Cardiac muscle cell (in vitro differentiated cells and primary cell): ENCODE results near the gene EZR. TPM values are rescaled to one million over a fixed set of nuclear protein-coding genes. Genes with fewer than 3 reads are reported as not detected.
A peak's percentile ranks its signal among the peaks of the same experiment; 100 is the strongest.

Experiments
- DNase-seq, 2 donors: peaks; one replicate each; pipeline versions ENCODE4 v3.0.0 to v3.0.0-alpha.2; 2010 to 2017; ENCODE audit warnings: low read depth in 1 of 2, low spot score in 1 of 2
- H3K27ac ChIP-seq: fragments of 200-600 bp; sonication (generic); 2 replicates; pipeline ENCODE4 v1.5.1; 2016
- H3K27me3 ChIP-seq: fragments of 200-600 bp; sonication (generic); 2 replicates; pipeline ENCODE4 v1.6.0; 2016; ENCODE audit warnings: control low read depth
- H3K36me3 ChIP-seq: fragments of 200-600 bp; sonication (generic); 2 replicates; pipeline ENCODE4 v1.5.1; 2016; ENCODE audit warnings: control low read depth
- H3K4me1 ChIP-seq: fragments of 200-600 bp; sonication (generic); 2 replicates; pipeline ENCODE4 v1.8.1; 2017; ENCODE audit warnings: low read depth, mild to moderate bottlenecking, mixed run types
- H3K4me3 ChIP-seq: fragments of 200-600 bp; sonication (generic); 2 replicates; pipeline ENCODE4 v1.5.1; 2016; ENCODE audit warnings: mild to moderate bottlenecking
- H3K9me3 ChIP-seq: fragments of 200-600 bp; sonication (generic); 2 replicates; pipeline ENCODE4 v1.5.1; 2017; ENCODE audit warnings: low read depth, mild to moderate bottlenecking, control low read depth
- polyA plus RNA-seq: library from polyadenylated mRNA; unstranded; fragments of >200 nt; fragmentation: Nextera tagmentation; extraction: Ambion mirVana; gene quantifications from 2 replicates; pipeline ENCODE4 v1.2.1, GENCODE V29; 2016
- total RNA-seq: library from RNA; depleted of rRNA; stranded (reverse); fragments of >200 nt; gene quantifications from 2 replicates; pipeline ENCODE4 v1.2.3, GENCODE V29; 2016
- TF ChIP-seq, protein P1 (sequence below): IDR thresholded peaks from 2 replicates; pipeline ENCODE4 v1.5.1; 2012; ENCODE audit warnings: low read depth, mild to moderate bottlenecking, low read length

EZR gene
- total and polyA plus RNA-seq, 2 experiments from 2014 or later: 356 to 448 TPM

DNA sequence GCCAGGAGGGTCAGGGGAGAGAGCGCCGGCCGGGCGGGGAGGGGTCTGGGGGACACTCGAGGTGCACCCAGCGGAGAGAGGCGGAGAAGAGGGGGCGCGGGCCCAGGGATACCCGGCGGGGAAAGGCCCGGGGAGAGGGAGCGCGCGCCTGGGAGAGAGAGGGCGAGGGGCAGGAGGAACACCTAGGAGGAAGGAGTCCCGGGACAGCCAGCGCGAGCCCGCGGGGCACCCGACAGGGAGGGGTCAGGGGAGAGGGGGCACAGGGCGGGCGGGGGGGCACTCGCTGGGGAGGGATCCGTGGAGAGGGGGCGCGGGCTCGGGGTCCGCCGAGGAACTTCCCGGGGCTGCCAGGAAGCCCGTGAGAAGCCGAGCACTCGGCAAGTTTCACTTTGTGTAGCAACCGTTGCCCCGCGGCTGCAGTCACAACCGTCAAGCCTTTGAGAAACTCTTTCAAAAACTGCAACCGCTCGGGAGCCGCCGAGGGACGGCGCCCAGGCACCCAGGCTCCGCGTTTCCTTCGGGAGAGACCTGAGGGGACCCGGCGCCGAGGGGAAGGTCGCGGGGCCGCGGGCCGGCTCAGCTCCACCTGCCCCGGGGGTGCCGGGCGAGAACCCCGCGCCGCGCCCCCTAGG lies 471 bp downstream of the EZR start:
- H3K27ac ChIP-seq: peak overlapping the region; percentile 93
- H3K36me3 ChIP-seq: peaks cover 4% of the 10 kb centered on the region
- TF ChIP-seq, protein P1, sequence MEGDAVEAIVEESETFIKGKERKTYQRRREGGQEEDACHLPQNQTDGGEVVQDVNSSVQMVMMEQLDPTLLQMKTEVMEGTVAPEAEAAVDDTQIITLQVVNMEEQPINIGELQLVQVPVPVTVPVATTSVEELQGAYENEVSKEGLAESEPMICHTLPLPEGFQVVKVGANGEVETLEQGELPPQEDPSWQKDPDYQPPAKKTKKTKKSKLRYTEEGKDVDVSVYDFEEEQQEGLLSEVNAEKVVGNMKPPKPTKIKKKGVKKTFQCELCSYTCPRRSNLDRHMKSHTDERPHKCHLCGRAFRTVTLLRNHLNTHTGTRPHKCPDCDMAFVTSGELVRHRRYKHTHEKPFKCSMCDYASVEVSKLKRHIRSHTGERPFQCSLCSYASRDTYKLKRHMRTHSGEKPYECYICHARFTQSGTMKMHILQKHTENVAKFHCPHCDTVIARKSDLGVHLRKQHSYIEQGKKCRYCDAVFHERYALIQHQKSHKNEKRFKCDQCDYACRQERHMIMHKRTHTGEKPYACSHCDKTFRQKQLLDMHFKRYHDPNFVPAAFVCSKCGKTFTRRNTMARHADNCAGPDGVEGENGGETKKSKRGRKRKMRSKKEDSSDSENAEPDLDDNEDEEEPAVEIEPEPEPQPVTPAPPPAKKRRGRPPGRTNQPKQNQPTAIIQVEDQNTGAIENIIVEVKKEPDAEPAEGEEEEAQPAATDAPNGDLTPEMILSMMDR: no peak
- H3K4me1 ChIP-seq: peaks cover 28% of the 10 kb centered on the region
- no peaks in the 10 kb centered on the region for H3K27me3 ChIP-seq
- peak overlapping the region; percentile 100 for H3K4me3 ChIP-seq
- DNase-seq: peak; percentile 69 to 75
- H3K9me3 ChIP-seq: no peaks in the 10 kb centered on the region

DNA sequence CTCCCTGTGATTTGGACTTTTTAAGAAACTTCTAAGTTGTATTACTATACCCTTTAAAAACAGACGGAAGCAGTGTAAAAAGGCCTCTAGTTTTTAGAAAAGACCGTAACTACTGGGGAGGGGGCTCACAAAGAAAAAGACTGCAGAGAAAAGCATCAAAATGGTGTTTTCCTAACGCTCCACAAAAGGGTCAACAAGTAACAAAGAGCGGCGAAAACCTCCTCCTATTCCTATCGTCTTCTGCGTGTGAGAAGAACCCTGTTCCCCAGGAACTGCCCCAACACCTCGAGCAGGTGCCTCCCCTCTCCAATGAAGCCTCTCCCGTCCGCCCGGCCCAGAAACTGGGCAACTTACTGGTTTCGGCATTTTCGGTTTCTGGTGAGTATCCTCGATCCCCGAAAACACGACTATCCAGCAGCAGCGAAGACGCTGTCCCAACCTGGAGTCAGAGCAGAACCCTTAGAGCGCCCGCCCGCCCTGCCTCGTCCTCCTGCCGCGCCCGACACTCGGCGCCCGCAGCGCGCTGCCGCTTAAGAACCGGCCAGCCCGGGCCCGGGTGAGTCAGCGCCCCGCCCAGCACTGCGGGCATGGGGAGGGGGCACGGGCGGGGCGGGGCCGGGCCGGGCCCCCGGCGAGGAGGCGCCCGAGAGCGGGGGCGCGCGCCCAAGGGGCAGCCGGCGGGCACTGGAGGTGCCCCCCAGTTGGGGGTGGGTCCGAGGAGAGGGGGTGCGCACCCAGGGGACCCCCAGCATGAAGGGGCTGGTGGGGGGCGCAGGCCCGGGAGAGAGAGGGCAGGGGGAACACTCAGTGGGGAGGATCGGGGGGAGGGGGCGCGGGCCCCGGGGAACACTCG lies 1.2 kb downstream of the EZR start:
- no peaks in the 10 kb centered on the region for H3K9me3 ChIP-seq
- no peaks in the 10 kb centered on the region for H3K27me3 ChIP-seq
- DNase-seq: peak; percentile 75 to 92
- H3K4me3 ChIP-seq: peak overlapping the region; percentile 100
- H3K27ac ChIP-seq: peak overlapping the region; percentile 93
- peaks cover 5% of the 10 kb centered on the region for H3K36me3 ChIP-seq
- TF ChIP-seq, protein P1: no peak
- H3K4me1 ChIP-seq: peaks cover 32% of the 10 kb centered on the region

DNA sequence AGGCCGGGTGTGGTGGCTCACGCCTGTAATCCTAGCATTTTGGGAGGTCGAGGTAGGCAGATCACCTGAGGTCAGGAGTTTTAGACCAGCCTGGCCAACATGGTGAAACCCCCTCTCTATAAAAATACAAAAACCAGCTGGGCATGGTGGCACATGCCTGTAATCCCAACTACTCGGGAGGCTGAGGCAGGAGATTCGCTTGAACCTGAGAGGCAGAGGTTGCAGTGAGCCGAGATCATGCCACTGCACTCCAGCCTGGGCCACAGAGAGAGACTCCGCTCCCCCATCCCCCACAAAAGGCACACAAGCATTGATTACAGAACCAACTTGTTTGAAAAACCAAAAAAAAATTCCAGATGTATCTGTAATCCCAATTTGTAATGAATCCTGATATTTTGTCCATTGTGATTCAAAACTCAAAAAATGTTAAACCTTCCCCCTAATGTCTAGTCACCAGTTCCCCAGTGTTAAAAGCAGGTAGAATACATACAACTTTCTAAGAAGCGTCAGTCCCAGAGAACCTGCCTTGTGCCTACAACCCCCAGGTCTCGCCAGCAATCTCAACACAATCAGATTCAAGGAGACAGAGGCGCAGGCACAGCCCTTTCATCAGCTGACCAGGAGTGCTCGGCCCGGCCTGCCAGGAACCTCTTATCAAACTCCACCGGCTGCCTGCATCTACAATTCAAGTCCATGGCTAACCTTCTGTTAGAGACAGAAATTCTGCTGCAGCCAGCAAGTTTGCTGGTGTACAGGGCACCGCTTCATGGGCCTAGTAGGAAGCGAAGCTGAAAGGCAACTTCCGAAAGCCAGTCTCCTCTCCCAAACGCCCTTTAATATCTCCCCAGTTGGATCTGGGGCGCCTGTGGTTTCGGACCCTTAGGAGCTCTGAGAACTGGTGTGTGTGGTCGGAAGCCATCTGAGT lies 2.1 kb downstream of the EZR start:
- peak overlapping the region; percentile 93 for H3K27ac ChIP-seq
- no peaks in the 10 kb centered on the region for H3K27me3 ChIP-seq
- H3K4me3 ChIP-seq: peak overlapping the region; percentile 100
- TF ChIP-seq, protein P1: no peak
- peaks cover 5% of the 10 kb centered on the region for H3K36me3 ChIP-seq
- peak in 1 of 2 donors; percentile 78 for DNase-seq
- H3K9me3 ChIP-seq: no peaks in the 10 kb centered on the region
- peaks cover 41% of the 10 kb centered on the region for H3K4me1 ChIP-seq

DNA sequence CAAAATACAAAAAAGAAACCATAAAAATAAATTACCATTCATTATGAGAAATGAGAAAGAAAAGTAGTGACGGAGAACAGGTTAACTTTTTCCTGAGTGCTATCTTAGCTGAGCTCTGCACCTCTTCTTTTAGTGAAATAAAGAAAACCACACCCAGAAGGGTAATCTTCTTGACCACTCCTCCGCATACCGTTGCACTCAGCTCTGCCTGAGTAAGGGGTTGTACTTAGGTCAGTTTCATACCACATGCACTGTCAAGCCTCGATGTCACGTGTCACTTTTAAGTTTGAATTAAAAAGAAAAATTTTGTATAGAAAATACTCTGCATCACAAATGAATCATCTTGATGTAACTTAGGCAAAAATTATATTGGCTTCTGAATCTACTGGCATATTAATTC lies 2.8 kb downstream of the EZR start:
- no peaks in the 10 kb centered on the region for H3K27me3 ChIP-seq
- H3K36me3 ChIP-seq: peaks cover 5% of the 10 kb centered on the region
- H3K4me3 ChIP-seq: peak overlapping the region; percentile 100
- peak in 1 of 2 donors; percentile 40 for DNase-seq
- H3K4me1 ChIP-seq: peaks cover 42% of the 10 kb centered on the region
- TF ChIP-seq, protein P1: no peak
- no peaks in the 10 kb centered on the region for H3K9me3 ChIP-seq
- H3K27ac ChIP-seq: peak overlapping the region; percentile 93

DNA sequence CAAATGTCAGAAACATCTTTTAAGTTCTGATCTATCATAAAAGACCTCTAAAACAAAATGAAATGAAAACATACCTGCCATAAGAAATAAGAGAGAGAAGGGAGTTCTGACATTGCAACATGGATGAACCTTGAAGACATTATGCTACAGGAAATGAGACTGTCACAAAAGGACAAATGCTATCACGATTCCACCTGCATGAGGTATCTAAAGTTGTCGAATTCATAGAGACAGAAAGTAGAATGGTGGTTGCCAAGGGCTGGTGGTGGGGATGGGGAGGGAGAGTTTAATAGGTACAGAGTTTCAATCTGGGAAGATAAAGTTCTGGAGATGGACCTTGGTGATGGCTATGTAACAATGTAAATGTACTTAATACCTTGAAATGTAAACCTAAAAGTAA lies 3.3 kb downstream of the EZR start:
- H3K27ac ChIP-seq: no peak overlapping the region
- no peaks in the 10 kb centered on the region for H3K9me3 ChIP-seq
- TF ChIP-seq, protein P1: no peak
- H3K27me3 ChIP-seq: no peaks in the 10 kb centered on the region
- peaks cover 5% of the 10 kb centered on the region for H3K36me3 ChIP-seq
- DNase-seq: no peak
- H3K4me3 ChIP-seq: peak overlapping the region; percentile 100
- H3K4me1 ChIP-seq: peaks cover 46% of the 10 kb centered on the region
